Pancreas (tissue), 10 donors: ENCODE measurements around the gene RHOT2. TPM values are rescaled to one million over a fixed set of nuclear protein-coding genes. Genes with fewer than 3 reads are reported as not detected.
A peak's percentile ranks its signal among the peaks of the same experiment; 100 is the strongest.

ENCODE experiments used
- ATAC-seq, 4 donors: fragments of 200-7000 bp; cut with Tn5 transposase; one replicate each; pipeline versions ENCODE4 v1.8.0 to v1.9.1; 2020; ENCODE audit warnings: mild to moderate bottlenecking in 4 of 4, moderate library complexity in 4 of 4
- DNase-seq, 6 donors: peaks; one replicate each; pipeline ENCODE4 v3.0.0-alpha.2; 2020
- FAIRE-seq: peaks from 2 replicates; lab custom pipeline; 2012; peaks lifted over from hg19 to GRCh38; lab: Jason Lieb, UNC
- H3K27ac ChIP-seq, 4 donors: fragments of 200-600 bp; sonication (generic); 1 replicate in 3 of 4; 2 replicates in 1 of 4; pipeline versions ENCODE4 v1.5.0 to v1.8.0; 2020
- H3K27me3 ChIP-seq, 4 donors: fragments of 200-600 bp; one replicate each; pipeline ENCODE4 v1.8.0; 2021
- H3K36me3 ChIP-seq, 3 donors: fragments of 200-600 bp; sonication (generic) in 1 of 3; one replicate each; pipeline versions ENCODE4 v1.5.0 to v1.8.0; 2020 to 2021
- H3K4me1 ChIP-seq, 3 donors: fragments of 200-600 bp; one replicate each; pipeline ENCODE4 v1.8.0; 2021
- H3K4me3 ChIP-seq, 4 donors: fragments of 200-600 bp; sonication (generic) in 2 of 4; one replicate each; pipeline versions ENCODE4 v1.5.0 to v1.8.0; 2020 to 2021
- H3K9me3 ChIP-seq, 4 donors: fragments of 200-600 bp; one replicate each; pipeline ENCODE4 v1.8.0; 2021
- CTCF ChIP-seq, 4 donors: fragments of 200-600 bp; sonication (generic) in 3 of 4; IDR thresholded peaks; one replicate each; pipeline versions ENCODE4 v1.5.0 to v1.8.0; 2021; ENCODE audit warnings: antibody characterized with exemption in 4 of 4
- WGBS, 2 donors: extraction: QIAGEN DNeasy Blood & Tissue Kit; methylation state at CpG; one replicate each; pipeline ENCODE4 v1.1.7; 2013; 5-methylcytosine and 5-hydroxymethylcytosine counted together
- intact Hi-C, 3 donors: fragments of 100-400 bp; cut with DNase I; formaldehyde crosslinking; loops; one replicate each; pipeline versions ENCODE4 v1.11.1 to v1.14.2; 2022
- polyA plus RNA-seq, 2 donors: library from polyadenylated mRNA; stranded (reverse); fragments of 200-250 nt; gene quantifications; one replicate each; pipeline ENCODE4 v1.2.3, GENCODE V29; 2013
- total RNA-seq, 6 donors: library from RNA; stranded (reverse); fragmentation: NEBNext Ultra II Directional in 4 of 6; extraction: Animal tissue kit (Norgen Biotek cat#: 25700) in 4 of 6; gene quantifications; one replicate each; pipeline versions ENCODE4 v1.2.1 to v1.2.4, GENCODE V29; 2021 to 2023
- donor health status: healthy with polysubstance abuse.
- donor health status: DM: no; HTN: no; CAD: no; lungs with moderate emphysema.
- donor health status: DM: no; HTN: no; CAD: no.
- donor health status: control.
- donor health status: control.
- donor health status: Bipolar disorder and iron deficiency.
- donor health status: DM: yes; HTN: yes; CAD: no.
- donor health status: DM: no; HTN: no; CAD: no.
- donor health status: DM: no; HTN: no; CAD: no.
- donor health status: DM: yes; HTN: yes; CAD: no.

Gene RHOT2
- total and polyA plus RNA-seq, 8 donors: 33.5 to 265 (median 48.8) TPM

GRCh38 chr16:715477-716199, 47.7 kb downstream of the RHOT2 start:
- peak in 1 of 6 donors; percentile 78 for DNase-seq
- WGBS, 2 donors: 3% methylated on average over 48 to 74 of the region's 74 CpGs
- peak in 3 of 4 donors; percentile 2 to 10 (median 3) for ATAC-seq
- Histone ChIP-seq H3K9me3 (no peaks in the 10 kb centered on the region), H3K36me3 (no peaks in the 10 kb centered on the region), H3K4me3 (peak overlapping the region; percentile 56 to 89 (median 68)), H3K27ac (peak overlapping the region; percentile 36 to 60 (median 50)), H3K27me3 (peaks cover 0 to 9% (median 0%) of the 10 kb centered on the region in 4 donors), H3K4me1 (peaks cover 6 to 23% (median 18%) of the 10 kb centered on the region in 3 donors)
- no peak for TF ChIP-seq CTCF (IDR thresholded peaks at IDR 0.05)
- intact Hi-C loops: loop anchor here in 2 of 3 donors (2.0 to 10.0 kb wide), 2 partner anchors 71 to 339 kb away; no protein-coding TSS in a partner anchor
- FAIRE-seq: no peak

- H3K27me3 ChIP-seq: peaks cover 0 to 4% (median 0%) of the 10 kb centered on the region in 4 donors
- peak overlapping the region; percentile 44 to 68 (median 52) for H3K27ac ChIP-seq
- TF ChIP-seq CTCF (IDR thresholded peaks at IDR 0.05): no peak
- DNase-seq (peak in 4 of 6 donors; percentile 68 to 83 (median 74)), FAIRE-seq (no peak), ATAC-seq (peak in 2 of 4 donors; percentile 26 to 34)
- WGBS, 2 donors: 12 to 15% methylated on average over 12 of the region's 12 CpGs
- no peaks in the 10 kb centered on the region for H3K9me3 ChIP-seq
- H3K4me3 ChIP-seq: peak overlapping the region in 3 of 4 donors; percentile 56 to 89 (median 67)
- H3K36me3 ChIP-seq: no peaks in the 10 kb centered on the region
- intact Hi-C loops: loop anchor here in 1 of 3 donors (10.0 kb wide), 1 partner anchor 339 kb away; no protein-coding TSS in a partner anchor
- peaks cover 6 to 23% (median 18%) of the 10 kb centered on the region in 3 donors for H3K4me1 ChIP-seq
Measured at GRCh38 chr16:716200-716568, 48.3 kb downstream of the RHOT2 start.

- intact Hi-C loops: loop anchor here in 1 of 3 donors (10.0 kb wide), 1 partner anchor 338 kb away; no protein-coding TSS in a partner anchor
- H3K27ac ChIP-seq: peak overlapping the region; percentile 5 to 68 (median 44)
- no peak for ATAC-seq
- peaks cover 6 to 28% (median 21%) of the 10 kb centered on the region in 3 donors for H3K4me1 ChIP-seq
- H3K9me3 ChIP-seq: no peaks in the 10 kb centered on the region
- no peak for FAIRE-seq
- peak overlapping the region in 1 of 4 donors; percentile 89 for H3K4me3 ChIP-seq
- TF ChIP-seq CTCF (IDR thresholded peaks at IDR 0.05): no peak
- DNase-seq: no peak
- H3K27me3 ChIP-seq: no peaks in the 10 kb centered on the region
- no peaks in the 10 kb centered on the region for H3K36me3 ChIP-seq
- 86 to 87% methylated on average over 29 of the region's 29 CpGs for WGBS, 2 donors
Measured at GRCh38 chr16:716768-717325, 48.9 kb downstream of the RHOT2 start.

GRCh38 chr16:717450-718245, 49.7 kb downstream of the RHOT2 start:
- DNase-seq (no peak), FAIRE-seq (no peak), ATAC-seq (no peak)
- Histone ChIP-seq H3K27me3 (no peaks in the 10 kb centered on the region), H3K36me3 (no peaks in the 10 kb centered on the region), H3K9me3 (no peaks in the 10 kb centered on the region), H3K4me1 (peaks cover 6 to 28% (median 21%) of the 10 kb centered on the region in 3 donors), H3K4me3 (no peak overlapping the region), H3K27ac (no peak overlapping the region)
- TF ChIP-seq CTCF (IDR thresholded peaks at IDR 0.05): no peak
- intact Hi-C loops: loop anchor here in 1 of 3 donors (10.0 kb wide), 1 partner anchor 337 kb away; no protein-coding TSS in a partner anchor
- WGBS, 2 donors: 77 to 83% methylated on average over 31 to 32 of the region's 32 CpGs
